ENCODE data around the gene IL11.

Gene IL11

GRCh38 chr19:55372316-55373081 is 2.2 kb upstream of the IL11 start:
- no peak for DNase-seq (ENCODE audit: low spot score)

- no peak for DNase-seq (ENCODE audit: low spot score)
These were observed 484 bp downstream of the IL11 start for GRCh38 chr19:55369653-55370304.

GRCh38 chr19:55368701-55369563 is 1.3 kb downstream of the IL11 start:
- DNase-seq (ENCODE audit: low spot score) = no peak

GRCh38 chr19:55368106-55368505 is 2.2 kb downstream of the IL11 start:
- DNase-seq (ENCODE audit: low spot score) = no peak

GRCh38 chr19:55366790-55367189 is 3.5 kb downstream of the IL11 start:
- no peak for DNase-seq (ENCODE audit: low spot score)

GRCh38 chr19:55365964-55366363 is 4.3 kb downstream of the IL11 start:
- no peak for DNase-seq (ENCODE audit: low spot score)

- DNase-seq (ENCODE audit: low spot score) = no peak
These were observed 5.0 kb downstream of the IL11 start for GRCh38 chr19:55365245-55365644.

GRCh38 chr19:55362990-55363716 is 7.1 kb downstream of the IL11 start, which contains the start of gene GARIN5B:
TSS of gene GARIN5B (minus strand) at chr19:55363260. CDS start at chr19:55363066, 194 bp downstream.
- DNase-seq (ENCODE audit: low spot score) = no peak

- no peak for DNase-seq (ENCODE audit: low spot score)
These were observed 7.9 kb downstream of the IL11 start for GRCh38 chr19:55362174-55362989.

GRCh38 chr19:55360902-55361301 is 9.4 kb downstream of the IL11 start:
- DNase-seq (ENCODE audit: low spot score) = no peak

- no peak for DNase-seq (ENCODE audit: low spot score)
These were observed 11.0 kb downstream of the IL11 start for GRCh38 chr19:55358943-55359908.

GRCh38 chr19:55358493-55358892 is 11.8 kb downstream of the IL11 start:
- no peak for DNase-seq (ENCODE audit: low spot score)

GRCh38 chr19:55355213-55355821 is 14.9 kb downstream of the IL11 start:
- no peak for DNase-seq (ENCODE audit: low spot score)

GRCh38 chr19:55354698-55355212 is 15.5 kb downstream of the IL11 start, which contains the start of gene COX6B2:
TSS of gene COX6B2 (minus strand) at chr19:55354719. CDS start at chr19:55354521, 198 bp downstream.
- DNase-seq (ENCODE audit: low spot score) = no peak

- no peak for DNase-seq (ENCODE audit: low spot score)
These were observed 16.2 kb downstream of the IL11 start for GRCh38 chr19:55353803-55354697.

GRCh38 chr19:55353356-55353802 is 16.9 kb downstream of the IL11 start:
- DNase-seq (ENCODE audit: low spot score) = no peak

- DNase-seq (ENCODE audit: low spot score) = no peak
These were observed 17.6 kb downstream of the IL11 start for GRCh38 chr19:55352549-55353145.

Data from activated CD4-positive, alpha-beta T cell treated with anti-CD3 and anti-CD28 coated beads, Interleukin-2, Interleukin-4, amounts not matched to agents 100 ng/mL and 50 ng/mL, durations not matched to agents 16 hours and 8 hours (primary cell).